ENCODE measurements around the gene GARRE1. TPM values are rescaled to one million over a fixed set of nuclear protein-coding genes. Genes with fewer than 3 reads are reported as not detected.

Gene GARRE1
- polyA plus RNA-seq, 3 donors = 1.1 to 6.2 (median 2.1) TPM

DNA sequence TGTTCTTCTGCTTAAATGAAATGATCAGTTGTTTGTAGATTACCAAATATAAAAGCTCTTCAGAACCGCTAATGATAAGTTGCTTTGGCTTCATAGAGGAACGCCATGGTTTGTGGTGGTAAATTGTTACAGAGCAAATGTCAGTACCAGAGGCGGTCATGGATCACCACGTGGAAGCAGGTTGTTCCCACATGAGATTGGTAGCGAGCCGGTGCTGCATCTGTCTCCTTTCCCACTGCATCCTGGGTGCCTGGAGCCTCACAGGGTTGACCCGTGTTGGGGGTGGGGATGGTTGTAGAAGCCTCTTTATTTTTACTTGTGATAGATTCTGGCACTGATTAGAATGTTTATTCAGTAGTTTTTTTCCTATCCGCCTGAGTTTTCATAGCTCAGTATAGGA lies 14.7 kb downstream of the GARRE1 start:
- Histone ChIP-seq H2AFZ (ENCODE audit: insufficient read depth, low read depth, low read length, poor library complexity, severe bottlenecking) (no peak overlapping the region), H3K9ac (ENCODE audit: insufficient read depth, low read length, poor library complexity, severe bottlenecking) (no peak overlapping the region), H3K4me1 (ENCODE audit: control insufficient read depth in 1 of 2, insufficient read depth in 2 of 2, low read length in 2 of 2) (peaks cover 23% of the 10 kb centered on the region in 2 donors)

DNA sequence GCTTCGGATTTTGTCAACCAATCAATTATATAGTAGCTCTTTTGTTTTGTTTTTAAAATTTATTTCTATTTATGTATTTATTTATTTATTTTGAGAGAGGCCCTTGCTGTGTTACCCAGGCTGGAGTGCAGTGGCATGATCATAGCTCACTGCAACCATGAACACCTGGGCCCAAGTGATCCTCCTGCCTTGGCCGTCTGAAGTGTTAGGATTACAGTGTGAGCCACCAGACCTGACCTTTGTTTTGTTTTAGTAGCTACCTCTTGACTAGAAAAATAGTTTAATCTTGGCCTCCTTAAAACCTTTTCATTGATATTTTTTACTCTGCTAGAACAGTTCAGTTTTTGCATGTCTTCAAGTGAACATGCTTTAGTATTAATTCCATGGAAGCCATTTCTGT lies 15.1 kb downstream of the GARRE1 start:
- Mint-ChIP-seq H3K4me1 (peaks cover 24% of the 10 kb centered on the region), H3K9me3 (peaks cover 0 to 3% (median 0%) of the 10 kb centered on the region in 7 donors), H3K27ac (peak overlapping the region; percentile 91 to 97 (median 95)), H3K36me3 (peaks cover 9 to 20% of the 10 kb centered on the region in 2 donors), H3K4me3 (peak overlapping the region; percentile 56 to 78), H3K27me3 (ENCODE audit: low read depth in 3 of 3) (peaks cover 47 to 63% (median 53%) of the 10 kb centered on the region in 3 donors)
- TF ChIP-seq, protein P1, sequence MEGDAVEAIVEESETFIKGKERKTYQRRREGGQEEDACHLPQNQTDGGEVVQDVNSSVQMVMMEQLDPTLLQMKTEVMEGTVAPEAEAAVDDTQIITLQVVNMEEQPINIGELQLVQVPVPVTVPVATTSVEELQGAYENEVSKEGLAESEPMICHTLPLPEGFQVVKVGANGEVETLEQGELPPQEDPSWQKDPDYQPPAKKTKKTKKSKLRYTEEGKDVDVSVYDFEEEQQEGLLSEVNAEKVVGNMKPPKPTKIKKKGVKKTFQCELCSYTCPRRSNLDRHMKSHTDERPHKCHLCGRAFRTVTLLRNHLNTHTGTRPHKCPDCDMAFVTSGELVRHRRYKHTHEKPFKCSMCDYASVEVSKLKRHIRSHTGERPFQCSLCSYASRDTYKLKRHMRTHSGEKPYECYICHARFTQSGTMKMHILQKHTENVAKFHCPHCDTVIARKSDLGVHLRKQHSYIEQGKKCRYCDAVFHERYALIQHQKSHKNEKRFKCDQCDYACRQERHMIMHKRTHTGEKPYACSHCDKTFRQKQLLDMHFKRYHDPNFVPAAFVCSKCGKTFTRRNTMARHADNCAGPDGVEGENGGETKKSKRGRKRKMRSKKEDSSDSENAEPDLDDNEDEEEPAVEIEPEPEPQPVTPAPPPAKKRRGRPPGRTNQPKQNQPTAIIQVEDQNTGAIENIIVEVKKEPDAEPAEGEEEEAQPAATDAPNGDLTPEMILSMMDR (IDR thresholded peaks at IDR 0.05) = no peak
- peak overlapping the region; percentile 49 for H3K9ac ChIP-seq (ENCODE audit: insufficient read depth, low read length, poor library complexity, severe bottlenecking)
- no peak for DNase-seq
- no peaks in the 10 kb centered on the region for H4K20me1 ChIP-seq (ENCODE audit: insufficient read depth, low read length)
- no CpG with 5 or more reads among the region's 2 CpGs for WGBS (ENCODE audit: insufficient coverage)
- intact Hi-C loops (cut with micrococcal nuclease) = no loop called here
- no peaks in the 10 kb centered on the region for H3K36me3 ChIP-seq (replicated peaks in 1 of 2; ENCODE audit: control insufficient read depth in 1 of 2, insufficient read depth in 2 of 2, low read length in 2 of 2)
- peak overlapping the region in 2 of 3 experiments; percentile 33 to 67 for H3K4me3 ChIP-seq (replicated peaks in 1 of 3; ENCODE audit: low read depth in 2 of 3, low read length in 3 of 3)
- peak overlapping the region; percentile 65 for H3K4me2 ChIP-seq (replicated peaks; ENCODE audit: extremely low read depth, low read length, poor library complexity, severe bottlenecking)
- peaks cover 11 to 56% of the 10 kb centered on the region in 2 donors for H3K27me3 ChIP-seq (ENCODE audit: control insufficient read depth in 2 of 2, insufficient read depth in 2 of 2, low read length in 2 of 2)
- H3K4me1 ChIP-seq (ENCODE audit: control insufficient read depth in 1 of 2, insufficient read depth in 2 of 2, low read length in 2 of 2) = peaks cover 23% of the 10 kb centered on the region in 2 donors
- H3K27ac ChIP-seq (ENCODE audit: low read depth in 1 of 2, low read length in 2 of 2) = peak overlapping the region; percentile 83 to 89
- H3K9me3 ChIP-seq (replicated peaks in 1 of 2; ENCODE audit: control insufficient read depth in 1 of 2, insufficient read depth in 1 of 2, low read length in 2 of 2) = no peaks in the 10 kb centered on the region
- peak overlapping the region; percentile 83 for H2AFZ ChIP-seq (ENCODE audit: insufficient read depth, low read depth, low read length, poor library complexity, severe bottlenecking)
- no peaks in the 10 kb centered on the region for H3K79me2 ChIP-seq (ENCODE audit: insufficient read depth, low read length)

More for the DNA sequence above, 14.7 kb downstream of the GARRE1 start:
- Mint-ChIP-seq H3K4me1 (peaks cover 24% of the 10 kb centered on the region), H3K27me3 (ENCODE audit: low read depth in 3 of 3) (peaks cover 46 to 62% (median 51%) of the 10 kb centered on the region in 3 donors), H3K4me3 (peak overlapping the region in 1 of 2 donors; percentile 72), H3K36me3 (peaks cover 9 to 20% of the 10 kb centered on the region in 2 donors), H3K27ac (peak overlapping the region in 1 of 7 donors; percentile 7), H3K9me3 (peaks cover 0 to 3% (median 0%) of the 10 kb centered on the region in 7 donors)
- H3K27ac ChIP-seq (ENCODE audit: low read depth in 1 of 2, low read length in 2 of 2) = no peak overlapping the region
- 77% methylated on average over 4 of the region's 8 CpGs for WGBS (ENCODE audit: insufficient coverage)
- intact Hi-C loops (cut with micrococcal nuclease) = no loop called here
- H3K9me3 ChIP-seq (replicated peaks in 1 of 2; ENCODE audit: control insufficient read depth in 1 of 2, insufficient read depth in 1 of 2, low read length in 2 of 2) = no peaks in the 10 kb centered on the region
- H4K20me1 ChIP-seq (ENCODE audit: insufficient read depth, low read length) = no peaks in the 10 kb centered on the region
- H3K79me2 ChIP-seq (ENCODE audit: insufficient read depth, low read length) = no peaks in the 10 kb centered on the region
- peaks cover 10 to 54% of the 10 kb centered on the region in 2 donors for H3K27me3 ChIP-seq (ENCODE audit: control insufficient read depth in 2 of 2, insufficient read depth in 2 of 2, low read length in 2 of 2)
- no peaks in the 10 kb centered on the region for H3K36me3 ChIP-seq (replicated peaks in 1 of 2; ENCODE audit: control insufficient read depth in 1 of 2, insufficient read depth in 2 of 2, low read length in 2 of 2)
- H3K4me3 ChIP-seq (replicated peaks in 1 of 3; ENCODE audit: low read depth in 2 of 3, low read length in 3 of 3) = no peak overlapping the region
- TF ChIP-seq, protein P1 (IDR thresholded peaks at IDR 0.05) = no peak
- no peak for DNase-seq
- H3K4me2 ChIP-seq (replicated peaks; ENCODE audit: extremely low read depth, low read length, poor library complexity, severe bottlenecking) = no peak overlapping the region
